ACHN (cell line): ENCODE data around the gene THSD7A.

Experiments used
- DNase-seq: peaks from one replicate; pipeline ENCODE4 v3.0.0-alpha.2; 2015
- in situ Hi-C: cut with HindIII; loops from 2 replicates; pipeline ENCODE4 v1.10.0; 2017; ENCODE audit warnings: low sequenced_read_pairs, low pct_ligation_motif_present, low pct_unique_long_range_greater_than_20kb

THSD7A gene

DNA sequence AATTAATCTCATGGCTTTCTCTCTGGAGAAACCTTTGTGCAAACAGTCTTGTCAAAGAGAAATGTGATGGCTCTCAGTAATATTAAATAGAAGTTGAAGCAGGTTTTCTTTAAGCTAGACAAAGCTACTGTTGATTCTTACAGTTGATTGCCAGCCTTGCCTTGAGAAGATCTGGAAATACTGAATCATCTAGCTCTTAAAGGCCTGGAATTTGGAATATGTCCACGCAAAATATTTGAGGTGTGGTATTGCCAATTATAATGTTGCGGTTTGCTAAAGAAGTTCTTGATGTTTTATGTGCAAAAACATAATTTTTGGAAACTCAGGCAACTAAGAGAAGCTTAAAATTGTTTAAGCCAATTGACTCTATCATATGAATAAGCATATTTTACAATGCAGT, 486.4 kb downstream of the THSD7A start:
- DNase-seq: no peak

DNA sequence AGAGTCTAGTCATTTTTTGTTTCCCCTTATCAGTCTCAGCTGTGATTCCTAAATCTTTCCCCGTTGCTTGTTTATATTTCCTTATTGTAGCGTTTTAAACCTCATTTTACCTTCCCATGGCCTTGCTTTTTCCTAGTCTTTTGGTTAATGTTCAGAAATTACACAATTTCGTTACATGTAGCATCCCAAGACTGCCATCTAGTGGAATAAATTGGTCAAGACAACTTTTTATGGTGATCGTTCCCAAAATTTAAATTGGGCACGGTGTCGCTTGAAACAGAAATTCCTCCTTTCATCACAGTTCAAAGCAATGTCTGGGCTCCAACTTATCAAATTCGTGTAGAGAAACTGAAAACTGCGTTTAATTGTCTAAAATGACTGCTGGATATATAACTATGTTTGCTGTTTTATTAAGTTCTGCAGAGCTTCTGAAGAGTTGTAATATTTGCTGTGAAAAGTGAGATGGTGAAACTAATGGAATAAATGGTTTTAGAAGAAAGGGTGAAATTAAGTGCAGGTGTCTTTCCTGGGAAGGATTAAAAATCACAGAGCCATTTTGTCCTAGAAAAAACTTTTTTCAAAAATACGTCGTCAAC, 488.1 kb downstream of the THSD7A start:
- in situ Hi-C loops: no loop called here
- peak; percentile 66 for DNase-seq

More for the DNA sequence above, 486.4 kb downstream of the THSD7A start:
- in situ Hi-C loops: no loop called here

DNA sequence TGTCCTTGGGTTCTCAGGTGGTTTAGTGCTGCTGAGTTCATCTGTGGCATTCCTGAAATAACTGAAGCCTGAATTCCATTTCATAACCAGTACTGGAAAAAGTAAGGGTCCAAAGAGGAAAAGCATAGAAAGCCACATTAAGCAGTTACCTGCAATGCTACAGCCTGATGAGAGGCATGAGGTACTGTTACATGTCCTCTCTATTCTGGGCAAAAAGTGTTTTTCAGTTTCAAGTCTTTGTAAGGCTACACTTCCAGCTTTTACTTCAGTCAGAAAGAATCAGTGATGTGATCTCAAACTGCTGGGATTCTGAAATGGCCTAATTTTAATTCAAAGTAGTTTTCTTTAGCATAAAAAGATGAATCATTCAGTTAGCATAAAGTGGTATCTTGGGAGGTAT, 488.9 kb downstream of the THSD7A start:
- in situ Hi-C loops: no loop called here
- DNase-seq: no peak

DNA sequence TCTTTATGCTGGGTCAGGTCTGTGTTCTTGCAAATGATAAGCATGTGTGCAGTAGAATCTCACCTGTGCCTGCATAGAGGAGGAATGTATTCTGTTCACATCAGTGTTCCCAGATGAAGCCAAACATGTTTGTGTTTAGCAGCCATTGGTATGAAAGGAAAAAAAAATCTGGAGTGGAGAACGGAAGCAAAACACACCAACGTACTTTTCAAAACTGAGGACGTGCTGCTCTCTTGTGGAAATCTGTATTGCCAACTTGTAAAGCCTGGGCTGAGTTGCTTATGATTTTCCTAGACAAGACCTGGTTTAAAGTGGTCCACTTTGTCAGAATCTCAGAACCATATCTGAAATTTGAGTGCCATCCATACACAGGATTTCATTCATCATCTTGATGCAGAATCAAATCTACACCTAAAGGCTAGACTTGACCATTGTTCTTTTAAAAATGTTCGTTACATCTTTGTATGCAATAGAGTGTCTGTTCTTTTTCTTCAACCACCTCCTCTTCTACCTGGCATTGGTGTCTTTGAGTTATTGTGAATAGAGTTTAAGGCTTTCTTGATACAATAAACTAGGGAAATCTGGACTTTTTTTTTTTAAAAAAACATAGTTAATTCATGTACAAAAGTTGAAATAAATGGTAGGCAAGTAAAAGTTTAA, 490.6 kb downstream of the THSD7A start:
- in situ Hi-C loops: no loop called here
- DNase-seq: peak; percentile 21

DNA sequence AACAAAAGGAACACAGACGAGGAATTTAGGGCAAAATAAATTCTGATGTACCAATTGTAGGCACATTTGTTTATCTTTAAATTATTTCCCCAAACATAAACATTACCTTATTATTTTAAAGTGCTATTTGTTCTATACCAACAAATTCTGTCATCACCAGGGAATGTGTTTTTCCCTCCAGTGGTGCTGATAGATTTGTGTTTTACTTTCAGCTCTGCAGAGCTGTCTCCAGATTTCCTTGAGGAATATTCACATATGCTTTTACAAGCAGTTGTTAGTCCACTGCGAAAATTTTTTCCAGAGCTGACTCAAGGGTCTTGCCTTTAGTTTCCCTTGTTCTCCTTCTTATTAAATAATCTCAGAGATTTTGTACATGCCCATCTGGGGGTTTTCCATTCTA, 495.6 kb downstream of the THSD7A start:
- in situ Hi-C loops: no loop called here
- DNase-seq: no peak

DNA sequence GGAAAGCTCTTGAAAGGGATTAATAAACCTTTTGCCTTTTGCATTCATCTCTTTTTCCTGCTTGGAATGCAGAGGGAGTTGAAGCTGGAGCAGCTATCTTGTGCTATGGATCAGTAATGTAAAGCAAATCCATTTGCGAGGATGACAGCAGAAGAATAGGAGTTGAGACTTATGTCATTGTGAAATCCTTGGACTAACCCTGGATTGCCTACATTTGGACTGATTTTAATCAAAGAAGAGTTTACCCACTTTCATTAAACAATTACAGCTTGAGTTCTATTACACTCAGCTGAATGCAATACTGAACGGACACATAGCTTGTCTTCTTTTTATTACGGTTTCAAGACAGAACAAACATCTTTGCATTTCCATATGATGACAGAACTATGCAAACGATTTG, 496.1 kb downstream of the THSD7A start:
- in situ Hi-C loops: no loop called here
- DNase-seq: no peak

DNA sequence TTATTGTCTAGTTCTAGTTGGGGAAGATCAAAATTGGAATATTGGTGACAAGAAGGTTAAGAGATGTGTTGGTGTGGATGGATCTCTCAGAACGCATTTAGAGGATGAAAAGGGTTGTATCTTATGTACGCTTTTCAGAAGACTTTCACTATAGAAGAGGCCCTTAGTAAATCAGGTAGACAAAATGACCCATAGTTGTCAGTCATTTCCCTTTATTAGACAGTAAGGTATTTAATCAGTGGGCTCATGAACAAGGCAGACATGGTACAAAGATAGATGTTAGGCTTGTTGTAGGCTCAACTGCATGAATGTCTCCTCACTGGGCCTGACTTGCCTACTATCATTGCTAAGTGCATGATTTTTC, 499.2 kb downstream of the THSD7A start:
- DNase-seq: no peak
- in situ Hi-C loops: no loop called here

DNA sequence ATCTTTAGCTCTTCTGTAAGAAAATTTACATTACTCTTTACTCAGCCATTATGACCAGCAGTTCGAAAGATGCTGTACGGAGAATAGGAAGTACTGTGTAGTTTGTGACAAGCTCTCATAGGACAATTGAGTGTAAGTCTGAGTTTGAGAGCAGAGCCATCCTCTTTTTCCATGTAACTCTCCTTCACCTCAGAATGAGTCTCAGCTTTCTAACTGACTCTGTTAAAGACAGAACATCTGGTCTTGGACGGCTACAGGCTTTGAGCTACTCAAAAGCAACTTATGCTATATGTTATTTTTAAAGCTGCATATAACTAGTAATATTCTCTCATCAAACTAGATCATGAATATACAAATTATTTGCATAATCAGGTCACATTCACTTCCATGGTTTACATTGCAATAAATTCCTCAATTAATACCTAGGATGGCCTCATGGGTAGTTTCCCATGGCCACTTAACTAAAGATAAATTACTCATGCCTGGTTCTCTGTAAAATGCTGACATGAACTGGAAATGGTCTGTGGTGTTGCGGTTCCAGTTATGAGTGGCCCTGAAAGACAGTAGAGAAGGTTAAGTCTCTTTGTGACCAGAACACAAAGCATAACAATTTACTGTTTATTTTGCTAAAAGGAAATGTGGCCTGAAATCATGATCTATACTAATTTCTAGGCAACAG, 499.7 kb downstream of the THSD7A start:
- in situ Hi-C loops: no loop called here

DNA sequence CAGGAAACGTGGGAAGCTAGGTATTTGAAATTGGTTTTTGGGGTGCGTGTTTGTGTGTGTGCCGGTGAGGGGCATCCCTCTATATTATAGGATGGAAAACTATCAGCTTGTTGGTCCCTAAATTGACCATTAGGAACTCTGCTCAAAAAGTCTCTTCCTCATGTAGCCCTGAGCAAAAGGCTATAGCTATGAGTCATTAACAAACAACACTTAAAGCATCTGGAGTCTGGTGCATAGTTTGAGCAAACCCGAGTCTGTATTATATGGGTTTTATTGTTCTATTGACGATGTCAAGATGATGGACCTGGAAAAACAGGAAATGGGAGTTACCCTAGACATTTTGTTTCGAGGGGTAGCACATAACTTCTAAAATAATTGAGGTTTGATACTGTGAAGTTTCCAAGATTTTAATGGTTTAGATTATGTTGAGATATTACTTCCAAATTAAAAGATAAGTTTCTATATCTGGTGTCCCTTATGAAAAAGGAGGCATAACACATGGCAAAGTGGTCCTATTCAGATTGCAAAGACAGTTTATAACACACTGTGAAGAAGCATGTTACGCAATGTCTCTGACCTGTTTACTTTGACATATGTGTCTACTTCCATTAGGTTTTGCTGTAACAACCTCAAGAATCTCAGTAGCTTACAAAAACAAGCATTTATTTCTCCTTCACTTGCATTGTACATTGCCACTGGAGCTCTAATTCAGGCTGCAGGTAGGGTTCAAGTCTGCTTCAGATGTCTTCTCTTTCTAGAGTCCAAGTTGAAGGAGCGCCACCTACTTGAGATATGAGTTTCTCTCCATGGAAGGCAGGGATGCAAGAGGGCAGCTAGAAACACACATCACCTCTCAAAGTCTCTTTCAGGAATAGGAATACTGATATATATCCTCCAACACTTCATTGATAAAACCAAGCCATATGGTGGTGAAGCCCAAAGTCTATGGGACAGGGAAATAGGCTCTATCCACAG, 500.6 kb downstream of the THSD7A start:
- no peak for DNase-seq
- in situ Hi-C loops: no loop called here

More for the DNA sequence above, 499.7 kb downstream of the THSD7A start:
- DNase-seq: no peak

DNA sequence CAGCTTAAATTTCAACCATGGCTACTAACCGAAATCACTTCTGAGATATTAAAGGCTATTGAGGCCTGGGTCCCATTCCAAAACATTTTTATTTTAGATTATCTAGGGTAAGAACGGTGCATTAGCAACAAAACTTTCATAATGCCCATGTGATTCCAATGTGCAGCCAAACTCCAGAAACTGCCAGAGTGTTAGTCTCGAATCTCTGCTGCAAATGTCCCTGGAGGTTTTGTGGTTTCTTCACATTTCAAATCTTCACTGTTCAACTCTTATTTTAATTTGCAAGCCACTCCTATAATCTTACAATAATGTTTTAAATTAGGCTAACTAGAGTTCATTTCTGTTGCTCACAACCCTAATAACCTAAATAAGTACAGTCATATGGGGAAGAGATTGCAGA, 501.3 kb downstream of the THSD7A start:
- in situ Hi-C loops: no loop called here

DNA sequence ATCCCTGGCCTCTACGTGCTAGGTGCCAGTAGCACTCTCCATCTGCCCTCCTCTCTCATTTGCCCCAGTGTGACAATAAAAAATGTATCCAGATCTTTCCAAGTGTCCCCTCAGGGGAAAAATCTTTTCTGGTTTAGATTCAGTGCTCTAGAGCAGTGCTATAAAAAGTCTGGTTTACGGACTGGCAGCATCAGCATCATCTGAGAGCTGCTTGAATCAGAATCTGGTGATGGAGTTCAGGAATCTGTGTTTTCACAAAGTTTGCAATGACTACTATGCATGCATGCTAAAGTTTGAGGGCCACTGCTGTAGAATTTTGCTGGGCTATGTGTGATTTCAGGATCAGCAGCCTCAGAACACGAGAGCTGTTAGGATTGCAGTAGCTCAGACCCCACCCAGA, 501.8 kb downstream of the THSD7A start:
- DNase-seq: no peak
- in situ Hi-C loops: no loop called here

More for the DNA sequence above, 501.3 kb downstream of the THSD7A start:
- no peak for DNase-seq

DNA sequence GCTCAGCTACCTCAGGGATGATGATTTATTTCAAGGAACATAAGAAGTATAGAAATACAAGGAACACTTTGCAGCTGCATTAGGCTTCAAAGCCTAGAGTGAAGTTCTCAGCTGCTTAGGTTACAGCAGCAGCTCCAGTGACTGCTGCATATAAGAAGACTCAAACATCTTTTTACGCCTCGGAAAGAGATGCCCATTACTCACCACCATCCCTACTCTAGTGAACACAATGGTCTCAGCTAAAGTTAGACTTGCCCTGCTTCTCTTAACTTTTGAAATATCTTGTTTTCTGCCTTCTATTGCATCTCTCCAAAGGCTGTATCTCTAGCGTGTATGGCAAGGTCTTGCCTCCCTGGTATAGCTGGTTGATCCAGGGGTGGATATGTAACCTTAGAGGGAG, 502.4 kb downstream of the THSD7A start:
- in situ Hi-C loops: no loop called here
- no peak for DNase-seq

DNA sequence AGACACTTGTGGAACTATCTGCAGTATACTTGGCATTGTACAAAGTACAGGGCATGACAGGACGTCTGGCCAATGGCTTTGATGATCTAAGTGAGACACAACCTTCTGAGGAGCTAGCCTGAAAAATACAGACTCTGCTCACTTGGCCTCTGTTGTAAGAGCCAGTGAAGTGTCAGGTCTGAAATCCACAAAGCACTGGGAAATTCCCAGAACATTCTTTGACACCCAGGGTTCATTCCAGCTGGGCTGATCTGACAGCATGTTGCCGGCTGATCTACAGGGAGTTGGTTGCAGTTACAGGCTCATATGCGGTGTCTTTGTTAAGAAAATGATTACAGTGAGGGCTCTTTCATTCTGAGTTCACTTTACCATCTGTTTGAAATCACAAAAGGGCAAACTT, 503.7 kb downstream of the THSD7A start:
- DNase-seq: no peak
- in situ Hi-C loops: no loop called here

DNA sequence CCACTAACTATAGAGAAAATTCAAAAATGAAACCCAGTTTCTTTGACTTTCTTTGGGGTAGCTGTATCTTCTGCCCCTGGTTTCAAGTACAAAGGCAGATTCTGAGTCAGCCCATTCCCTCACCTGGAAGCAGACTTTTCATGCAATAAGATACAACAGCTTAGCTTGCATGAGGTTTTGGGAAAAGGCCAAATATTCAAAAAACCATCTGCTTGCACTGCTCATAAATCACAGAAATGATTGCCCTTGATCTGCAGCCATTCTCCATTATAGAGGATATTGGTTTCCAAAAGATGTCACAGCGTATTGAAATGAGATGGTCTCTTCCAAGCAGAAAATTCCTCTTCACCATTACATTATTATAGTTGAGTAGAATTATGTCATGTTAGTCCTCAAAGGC, 504.4 kb downstream of the THSD7A start:
- in situ Hi-C loops: no loop called here
- DNase-seq: no peak
